Measurements from ENCODE around the gene HOXA13.

HOXA13 gene

DNA sequence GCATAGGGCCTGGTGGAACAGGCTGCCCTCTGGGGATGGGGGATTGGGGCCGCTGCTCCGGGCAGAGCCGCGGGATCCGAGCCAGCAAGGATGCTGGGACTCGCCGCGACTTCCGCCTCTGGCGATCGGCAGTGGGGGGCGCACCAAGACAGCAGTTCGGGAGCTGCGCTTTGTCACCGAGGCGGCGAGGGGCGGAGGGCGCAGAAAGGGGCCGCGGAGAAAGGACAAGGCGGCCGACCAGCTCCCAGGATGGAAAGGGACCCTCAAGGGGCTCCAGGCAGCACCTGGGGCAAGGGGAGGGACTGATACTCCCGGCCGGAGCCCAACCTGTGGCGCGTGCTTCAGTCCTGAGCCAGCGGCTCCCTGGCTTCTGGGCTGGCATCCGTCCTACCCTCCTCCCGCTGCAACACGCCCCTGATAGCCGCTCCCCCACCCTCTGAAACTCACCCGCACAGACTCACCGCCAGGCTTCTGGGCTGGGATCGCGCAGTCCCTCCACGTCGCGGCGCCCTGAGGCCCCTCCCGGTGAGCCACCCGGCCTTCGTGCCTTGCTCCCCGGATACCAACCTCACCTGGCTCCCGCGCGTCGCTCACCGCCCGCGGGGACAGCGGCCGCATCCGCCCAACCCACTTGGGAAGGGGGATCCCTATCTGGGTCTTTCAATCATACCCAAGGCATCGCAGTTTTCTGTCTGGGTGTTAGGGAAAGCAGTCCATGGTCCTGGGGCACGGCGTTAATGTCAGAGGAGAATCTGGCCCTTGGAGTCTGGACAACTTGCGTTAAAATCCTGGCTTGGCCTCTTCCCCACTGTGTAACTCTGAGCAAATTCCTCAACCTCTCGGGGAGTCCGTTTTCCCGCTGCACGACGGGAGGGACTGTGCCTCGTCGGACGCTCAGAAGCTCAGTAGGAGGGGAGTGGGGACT, 35.8 kb upstream of the HOXA13 start:
- FAIRE-seq = no peak

DNA sequence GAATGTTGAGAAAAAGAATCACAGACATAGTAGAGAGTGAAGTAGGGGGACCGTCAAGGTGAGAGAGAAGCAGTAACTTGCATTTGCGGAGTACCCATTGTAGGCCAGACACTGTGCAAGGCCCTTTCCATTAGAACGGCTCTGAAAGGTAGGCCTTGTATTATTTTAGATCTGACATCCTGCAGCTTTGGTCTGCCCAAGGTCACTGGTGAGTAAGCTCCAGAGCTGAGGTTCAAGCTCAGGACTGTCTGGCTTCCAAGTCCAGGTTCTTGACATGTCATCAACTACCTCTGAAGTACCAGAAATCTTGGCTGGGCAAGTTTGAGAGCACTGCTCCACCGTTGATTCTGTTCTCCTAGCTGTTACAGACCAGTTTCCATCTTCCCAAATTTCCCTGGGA, 29.6 kb upstream of the HOXA13 start:
- FAIRE-seq = no peak

DNA sequence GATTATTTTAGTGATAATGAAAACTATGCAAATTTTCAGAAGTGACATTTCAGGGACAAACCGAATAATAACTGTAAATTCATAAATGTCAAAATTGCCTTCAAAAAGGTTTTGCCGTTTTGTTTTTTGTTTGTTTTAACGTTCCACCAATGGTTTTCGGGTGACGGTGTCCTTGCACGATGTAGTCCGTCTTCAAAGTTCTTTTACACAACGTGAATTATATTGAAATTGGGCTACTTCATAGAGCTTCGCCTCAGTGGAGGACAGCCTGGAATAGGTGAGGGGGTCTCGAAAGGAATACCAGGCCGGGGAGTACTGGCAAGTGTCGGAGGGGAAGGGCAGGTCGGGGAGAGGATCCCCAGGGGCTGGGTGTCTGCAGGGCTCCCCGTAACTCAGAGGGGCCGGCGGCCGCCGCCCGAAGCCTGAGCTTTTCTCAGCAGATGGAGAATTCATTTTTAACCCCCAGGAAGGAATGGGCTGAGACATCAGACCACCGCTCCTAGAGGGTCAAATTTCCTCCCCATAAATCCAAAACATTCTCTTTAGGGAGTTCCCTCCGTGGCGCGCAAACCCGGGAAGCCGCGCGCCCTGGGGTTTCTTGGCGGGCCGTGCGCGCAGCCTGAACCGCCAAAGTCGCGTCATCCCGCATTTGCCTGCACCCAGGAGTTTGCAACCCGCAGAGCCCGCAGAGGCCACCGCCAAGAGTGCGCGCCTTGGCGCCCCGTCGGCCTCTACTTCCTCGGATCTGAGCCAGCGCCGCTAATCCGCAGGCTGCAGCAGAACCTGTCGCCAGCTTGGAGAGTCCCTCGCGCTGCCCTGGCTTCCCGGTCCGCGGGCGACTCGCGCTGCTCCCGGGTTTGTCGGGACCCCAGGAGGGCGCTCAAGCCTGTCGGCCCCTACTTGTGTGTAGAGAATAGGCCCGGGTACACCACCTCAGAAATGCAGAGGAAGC, 25.4 kb upstream of the HOXA13 start:
- no peak for FAIRE-seq

DNA sequence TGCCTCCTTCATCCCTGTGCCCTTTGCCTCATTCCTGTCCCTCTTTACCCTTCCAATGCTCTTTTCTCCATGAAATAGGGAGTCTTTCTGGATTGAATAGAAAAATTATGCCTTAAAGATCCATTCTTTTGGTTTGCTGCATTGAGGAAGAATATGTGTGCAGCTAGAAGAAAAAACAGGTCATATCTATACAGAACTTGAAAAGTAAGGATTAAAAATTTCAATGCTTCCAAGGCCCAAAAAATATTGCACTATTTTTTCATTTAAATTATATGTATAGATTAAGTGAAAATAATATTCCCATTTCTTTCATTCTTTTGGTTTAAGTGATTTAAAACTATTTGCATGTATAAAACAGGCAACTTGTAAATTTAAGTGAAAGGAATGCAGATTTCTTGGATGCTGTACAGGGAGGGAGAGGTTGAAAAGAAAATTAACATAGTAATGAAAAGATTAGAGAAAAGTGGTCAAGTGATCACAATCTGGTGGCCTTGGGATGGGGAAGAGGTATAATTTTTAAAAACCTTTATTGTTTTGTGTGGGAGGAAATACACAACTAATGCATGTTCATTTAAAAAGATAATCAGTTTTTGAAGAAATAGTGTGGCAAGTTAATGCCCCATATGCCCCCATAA, 24.2 kb upstream of the HOXA13 start:
- no peak for FAIRE-seq

DNA sequence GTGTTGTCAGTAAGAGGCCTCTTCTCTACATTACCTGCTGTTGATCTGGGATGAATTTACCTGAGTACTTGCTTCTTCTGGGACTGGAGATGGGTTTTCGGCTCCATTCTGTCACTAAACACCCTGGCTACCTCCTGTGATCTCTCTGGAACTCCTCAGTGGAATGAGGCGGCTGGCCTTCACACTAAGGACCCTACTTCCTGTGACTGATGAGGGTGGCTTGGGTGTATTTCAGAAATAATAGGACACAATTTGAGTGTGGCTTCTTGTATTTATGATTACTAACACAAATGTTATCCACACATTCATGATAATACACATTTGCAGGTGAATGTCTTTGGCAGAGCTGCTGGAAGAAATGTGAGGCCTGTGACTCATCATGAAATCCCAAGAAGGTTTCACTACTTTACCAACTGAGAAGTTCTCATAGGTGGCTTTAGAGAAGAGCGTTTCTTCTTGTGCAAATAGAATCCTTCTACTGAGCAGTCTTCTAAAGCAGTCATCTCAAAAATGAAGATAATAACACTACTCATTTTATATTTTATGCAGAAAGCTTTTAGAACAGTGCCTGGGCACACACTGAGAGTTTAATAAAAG, 21.4 kb upstream of the HOXA13 start:
- FAIRE-seq = no peak

DNA sequence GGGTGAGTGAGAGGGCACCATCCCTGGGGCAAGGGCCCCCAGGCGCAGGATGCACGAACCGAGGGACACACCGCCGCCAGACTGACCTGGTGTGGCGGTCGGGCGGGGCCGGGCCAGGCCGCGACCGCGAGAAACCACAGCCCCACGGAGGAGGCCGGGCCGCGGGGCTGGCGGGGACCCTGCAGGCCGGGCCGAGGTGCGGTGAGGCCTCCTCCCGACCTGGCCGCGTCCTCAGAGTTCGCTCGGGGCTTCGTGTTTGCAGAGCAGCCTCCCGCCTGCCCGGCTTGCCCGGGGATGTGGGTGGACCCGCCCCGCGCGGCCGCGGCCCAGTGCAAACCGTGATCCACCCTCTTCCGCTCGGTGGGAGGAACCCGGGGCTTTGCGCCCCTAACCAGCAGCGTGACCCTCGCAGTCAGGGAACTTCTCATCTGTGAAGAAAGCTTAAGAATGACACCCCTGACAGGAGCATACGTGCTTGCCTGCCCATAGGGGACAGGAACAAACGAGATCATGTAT, 20.6 kb upstream of the HOXA13 start:
- no peak for FAIRE-seq

DNA sequence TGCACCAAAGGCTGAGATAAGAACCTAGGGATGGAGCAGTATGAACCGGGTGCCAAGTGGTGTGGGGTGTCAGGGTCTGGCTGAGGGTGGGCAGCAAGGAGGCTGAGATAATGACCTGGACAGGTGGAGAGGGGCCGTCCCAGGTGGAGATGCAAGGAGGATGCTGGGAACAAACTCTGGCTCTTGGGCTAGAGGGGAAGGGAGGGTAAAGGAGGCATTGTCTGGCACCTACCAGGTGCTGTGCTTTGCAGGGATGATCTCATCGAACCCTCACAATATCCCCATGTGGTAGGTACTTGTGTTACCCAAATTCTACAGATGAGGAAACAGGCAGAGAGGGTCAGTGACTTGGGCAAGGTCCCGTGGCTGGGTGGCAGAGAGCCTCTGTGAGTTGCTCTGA, 19.9 kb upstream of the HOXA13 start:
- FAIRE-seq = no peak

DNA sequence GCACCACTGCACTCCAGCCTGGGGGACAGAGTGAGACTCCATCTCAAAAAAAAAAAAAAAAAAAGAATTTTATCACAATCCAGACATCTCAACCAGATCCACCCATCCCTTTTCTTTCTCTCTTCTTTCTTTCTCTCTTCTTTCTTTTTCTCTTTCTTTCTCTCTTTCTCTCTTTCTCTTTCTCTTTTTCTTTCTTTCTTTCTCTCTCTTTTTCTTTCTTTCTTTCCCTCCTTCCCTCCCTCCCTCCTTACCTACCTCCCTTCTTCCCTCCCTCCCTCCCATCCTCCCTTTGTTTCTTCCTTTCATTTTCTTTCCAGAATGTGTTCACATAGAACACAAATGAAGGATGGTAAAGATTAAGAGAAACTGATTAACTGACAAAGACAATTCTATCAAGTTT, 18.1 kb upstream of the HOXA13 start:
- FAIRE-seq = no peak

DNA sequence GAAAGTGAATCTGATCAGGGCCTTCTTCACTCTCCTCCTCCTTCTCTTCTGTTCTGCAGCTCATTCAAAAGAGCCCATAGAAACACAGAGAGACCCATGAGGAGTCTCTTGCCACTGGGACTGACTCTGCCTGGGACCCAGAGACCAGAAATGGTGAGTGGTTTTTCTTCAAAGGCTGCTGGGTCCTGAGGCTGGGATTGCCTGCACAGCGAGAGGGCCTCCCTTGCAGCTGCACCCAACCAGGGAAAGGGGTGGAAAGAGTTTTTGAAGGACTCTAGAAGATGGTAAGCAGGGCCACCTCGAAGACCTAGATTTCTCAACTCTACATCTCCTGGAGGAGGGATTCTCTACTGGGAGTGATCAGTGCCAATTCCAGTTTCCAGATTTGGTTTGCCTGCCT, 15.5 kb upstream of the HOXA13 start:
- FAIRE-seq = no peak

DNA sequence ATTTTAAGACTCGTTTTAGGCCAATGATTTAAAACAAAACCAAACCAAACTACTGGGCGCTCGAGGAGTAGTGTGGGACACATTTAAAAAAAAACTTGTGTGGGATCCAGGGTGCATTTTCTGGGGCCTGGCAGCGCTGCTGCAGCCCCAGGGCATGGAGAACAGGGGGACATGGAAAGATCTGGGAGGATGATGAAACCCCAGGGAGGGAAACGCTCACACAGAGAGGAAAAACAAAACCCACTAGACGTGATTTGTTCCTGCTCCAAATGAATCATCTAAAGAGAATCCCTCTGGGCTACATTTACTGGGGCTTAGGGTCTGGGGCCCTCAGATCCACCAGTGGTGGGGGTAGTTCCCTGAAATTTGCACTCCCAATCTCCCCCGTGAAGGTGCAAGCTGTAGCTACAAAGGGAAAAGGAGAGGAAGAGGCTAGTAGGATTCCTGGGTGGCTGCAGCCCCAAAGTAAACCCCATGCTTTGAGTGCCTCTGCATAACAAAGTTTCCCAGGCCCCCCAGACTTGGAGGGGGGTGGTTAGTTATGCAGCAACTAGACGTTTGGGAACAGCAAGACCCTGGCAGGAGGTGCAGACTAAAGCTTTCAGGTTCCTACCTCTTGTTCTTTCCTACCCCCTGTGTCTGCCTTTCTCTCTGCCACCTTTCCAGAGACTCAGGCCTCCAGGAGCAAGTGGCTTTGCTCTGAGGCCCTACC, 14.5 kb upstream of the HOXA13 start:
- no peak for FAIRE-seq

DNA sequence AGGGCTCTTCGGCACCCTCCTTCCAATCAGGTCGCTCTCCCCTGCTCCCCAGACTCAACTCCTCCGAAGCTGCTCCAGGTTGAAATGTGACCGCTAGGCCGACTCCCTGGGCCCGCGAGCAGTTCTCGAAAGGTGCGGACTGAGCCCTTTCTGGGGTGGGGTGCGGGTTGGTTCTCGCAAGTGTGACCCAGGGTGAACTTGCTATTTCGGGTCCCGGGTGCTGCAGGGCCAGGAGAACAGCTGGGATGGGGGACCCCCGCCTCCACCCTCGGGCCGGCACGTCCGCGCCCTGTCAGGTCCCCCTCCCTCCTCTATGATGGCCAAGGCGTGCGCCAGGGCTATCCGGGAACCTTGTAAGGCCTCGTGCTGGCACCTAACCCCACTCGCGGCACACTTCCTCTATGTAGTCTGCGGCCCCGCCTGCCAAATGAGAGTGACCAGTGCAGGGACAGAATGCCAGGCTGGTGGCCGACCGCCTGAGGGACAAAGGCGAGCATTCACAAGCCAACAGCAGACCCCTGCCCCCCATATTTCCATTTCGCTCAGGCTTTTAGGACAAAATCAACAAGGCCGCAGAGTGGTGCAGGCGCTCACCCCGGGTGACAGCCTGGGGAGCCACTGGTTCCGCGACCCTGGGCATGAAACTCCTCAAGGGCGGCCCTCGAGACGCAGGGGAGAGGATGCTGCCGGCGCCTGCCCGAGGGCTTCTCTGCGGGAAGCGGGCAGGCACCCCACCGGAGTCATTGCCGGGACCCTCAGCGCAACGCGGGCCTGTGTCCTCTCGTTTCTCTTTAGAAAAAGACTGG, 13.7 kb upstream of the HOXA13 start:
- no peak for FAIRE-seq

DNA sequence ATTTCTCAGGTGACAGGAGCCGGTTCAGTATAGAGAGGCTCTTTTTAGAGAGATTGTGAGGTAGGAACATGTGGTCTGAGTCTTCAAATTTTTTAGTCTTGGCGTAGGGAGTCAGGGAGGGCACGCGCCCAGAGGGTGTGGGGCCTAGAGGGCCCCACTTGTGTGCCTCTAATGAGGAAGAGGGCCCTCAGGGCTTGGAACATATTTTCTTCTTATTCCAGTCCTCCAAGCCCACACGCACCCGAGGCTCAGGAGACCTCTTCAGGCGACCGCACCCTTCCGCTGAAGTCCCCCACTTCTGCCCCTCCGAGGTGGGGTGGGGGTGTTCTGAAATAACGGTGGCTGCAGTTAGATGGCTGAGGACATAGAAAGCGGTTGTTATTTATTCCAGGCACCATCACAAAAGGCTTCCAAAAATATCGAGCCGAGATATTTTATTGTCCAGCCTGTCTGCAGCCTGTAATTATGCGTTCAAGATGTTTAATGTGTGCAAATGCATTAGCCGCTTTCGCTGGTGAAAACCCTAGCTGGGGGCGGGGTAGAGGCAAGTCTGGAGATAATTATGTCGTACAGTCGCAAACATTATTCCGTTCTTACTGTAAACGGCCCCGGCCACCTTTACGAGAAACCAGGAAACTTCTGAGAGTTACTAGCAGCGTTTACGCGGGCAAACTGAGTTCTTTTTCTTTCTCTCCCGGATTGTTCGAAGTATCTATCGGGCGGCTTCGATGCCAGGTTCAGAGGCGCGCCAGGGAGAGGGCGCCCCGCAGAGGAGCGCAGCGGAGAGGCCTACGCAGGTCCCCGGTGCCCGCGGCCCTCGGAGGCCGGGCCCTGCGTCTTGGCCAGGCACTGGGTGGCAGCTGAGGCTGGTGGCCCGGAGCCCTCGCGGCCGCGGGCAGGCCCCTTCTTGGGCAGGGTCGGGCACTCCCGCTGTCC, 12.9 kb upstream of the HOXA13 start:
- no peak for FAIRE-seq

DNA sequence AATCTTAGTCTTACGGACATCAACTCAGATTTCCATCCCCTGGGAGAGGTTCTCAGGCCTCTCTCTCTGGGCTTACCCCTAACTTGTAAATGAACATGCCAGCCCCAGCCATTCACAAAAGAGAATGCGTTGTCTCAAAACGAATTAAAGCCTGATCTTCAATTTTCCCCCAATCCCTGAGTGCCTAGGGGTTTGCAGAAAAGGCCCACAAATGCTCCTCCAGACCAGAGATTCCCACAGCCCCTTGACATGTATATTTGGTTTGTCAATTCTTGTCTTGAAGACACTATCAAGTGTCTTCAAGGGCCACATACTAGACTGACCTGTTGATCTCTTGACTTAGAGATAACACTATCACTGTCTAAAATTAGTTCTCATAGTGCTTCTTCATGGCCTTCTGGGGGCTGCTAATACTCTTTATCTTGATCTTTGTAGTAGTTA, 11.9 kb upstream of the HOXA13 start:
- no peak for FAIRE-seq

DNA sequence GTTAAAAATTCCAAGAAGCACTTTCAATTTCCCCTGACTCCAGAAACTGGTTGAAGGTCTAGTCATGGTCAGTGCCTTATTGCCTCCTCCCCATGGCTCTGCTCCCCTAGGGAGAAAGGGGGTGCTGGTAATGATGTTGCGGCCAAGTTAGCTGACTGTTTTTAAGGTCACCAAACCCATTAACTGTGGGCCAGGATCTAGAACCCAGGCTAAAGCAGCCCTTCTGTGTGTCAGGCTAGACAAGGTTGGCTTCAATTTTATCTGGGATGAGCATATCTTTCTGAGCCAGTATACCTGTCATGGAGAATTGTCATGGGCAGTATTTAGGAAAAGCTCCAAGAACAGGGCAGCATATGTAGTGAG, 11.2 kb upstream of the HOXA13 start:
- no peak for FAIRE-seq

DNA sequence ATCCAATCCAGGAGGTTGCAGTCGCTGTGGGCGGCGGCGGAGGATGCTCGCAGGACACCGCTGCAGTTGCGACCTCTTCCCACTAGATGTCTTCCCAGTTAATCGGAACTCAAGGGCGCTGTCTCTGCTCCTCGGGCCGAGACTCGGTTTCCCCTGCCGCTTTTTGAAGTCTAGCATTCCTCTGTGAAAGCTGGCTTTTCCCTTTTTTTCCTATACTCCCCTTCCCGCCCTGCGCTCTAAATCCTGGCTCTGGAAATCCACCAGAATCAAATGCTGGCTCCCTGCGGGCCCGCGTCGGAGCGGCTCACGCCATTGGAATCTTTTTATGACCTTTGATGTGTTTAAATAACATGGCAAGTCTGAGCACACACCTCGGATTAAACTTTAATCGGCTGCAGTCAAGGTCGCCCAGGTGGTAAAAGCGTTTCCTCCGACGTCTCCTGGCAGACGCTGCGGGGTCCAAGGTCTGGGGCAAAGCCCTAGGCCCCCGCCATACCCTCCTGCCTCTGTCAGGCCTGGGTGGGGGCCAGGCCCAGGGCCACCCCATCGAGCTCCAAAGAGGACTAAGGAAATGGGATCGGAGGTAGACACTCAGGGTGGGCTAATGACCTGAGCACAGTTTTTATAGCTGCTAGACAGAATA, 10.7 kb upstream of the HOXA13 start:
- no peak for FAIRE-seq

DNA sequence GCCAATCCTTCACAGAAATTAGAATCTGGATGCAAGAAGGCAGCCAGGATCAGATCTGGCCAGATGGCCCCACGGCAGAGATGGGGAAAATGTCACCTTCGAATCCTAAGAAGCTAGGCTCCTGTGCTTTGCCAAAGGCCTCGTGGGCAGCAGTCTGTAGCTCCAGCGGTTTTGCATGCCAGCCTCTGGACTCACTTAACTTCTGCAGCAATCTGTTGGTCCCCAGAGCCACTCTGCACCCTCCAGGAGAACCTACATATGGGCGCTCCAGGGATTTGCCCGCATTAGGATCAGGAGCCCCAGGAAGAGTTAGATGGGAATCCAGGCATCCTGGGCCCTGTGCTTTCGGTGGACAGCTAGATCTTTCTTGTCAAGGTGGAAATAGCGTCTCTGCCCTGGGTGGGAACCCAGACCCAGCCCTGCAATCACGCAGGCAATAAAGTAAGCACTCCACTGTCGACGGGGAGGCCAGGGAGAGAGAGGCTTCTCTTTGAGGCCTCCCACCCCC, 10.1 kb upstream of the HOXA13 start:
- no peak for FAIRE-seq

DNA sequence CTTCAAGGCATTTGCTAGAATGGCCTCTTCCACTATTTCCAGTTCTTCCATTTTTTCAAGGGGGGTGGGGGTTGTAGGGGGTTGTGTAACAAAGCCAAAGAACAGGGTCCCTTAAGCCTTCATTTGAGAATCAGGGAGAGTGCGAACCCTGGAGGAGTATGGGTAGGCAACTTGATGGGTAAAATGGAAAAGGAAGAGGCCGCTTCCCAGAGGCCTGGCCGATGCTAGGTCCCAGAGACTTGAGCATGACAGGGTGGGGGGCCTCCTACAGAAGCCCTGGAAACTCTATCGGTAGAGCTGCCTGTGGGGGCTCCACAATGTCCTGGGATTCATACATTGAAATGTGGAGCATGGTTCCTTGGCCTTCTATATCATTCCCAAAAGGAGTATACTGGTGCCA, 9.1 kb upstream of the HOXA13 start:
- FAIRE-seq = no peak

DNA sequence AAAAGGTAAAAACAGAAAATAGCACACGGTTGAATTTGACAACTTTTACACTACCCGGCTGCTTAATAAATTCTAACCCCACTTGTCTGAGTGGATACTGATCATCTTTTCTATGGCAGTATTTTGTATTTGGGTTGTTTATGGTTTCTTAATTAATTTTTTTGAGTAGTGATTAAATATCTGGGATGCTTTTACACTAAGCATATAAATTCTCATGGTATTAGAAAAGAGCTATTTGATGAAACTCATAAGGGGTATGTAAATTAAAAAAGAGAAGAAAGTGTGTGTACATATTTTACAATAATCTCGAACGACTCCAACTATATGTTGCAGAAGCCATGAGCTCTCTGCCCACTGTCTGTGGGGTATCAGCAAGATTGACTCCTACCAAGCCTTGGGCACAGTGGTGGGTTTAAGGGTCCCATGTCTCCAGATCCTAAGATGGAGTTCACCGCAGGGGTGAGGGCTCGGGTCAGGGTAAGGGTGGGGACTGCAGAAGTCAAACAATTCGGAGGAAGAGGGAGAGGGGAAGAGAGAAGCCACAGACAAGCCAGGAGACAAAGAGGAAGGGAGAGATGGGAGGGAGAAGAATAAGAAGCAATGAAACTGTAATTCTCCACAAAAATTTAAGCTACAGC, 7.6 kb upstream of the HOXA13 start:
- FAIRE-seq = no peak
